Osteoblast (primary cell): ENCODE measurements around the gene SERPINE3. TPM values are rescaled to one million over a fixed set of nuclear protein-coding genes. Genes with fewer than 3 reads are reported as not detected.

Experiments
- DNase-seq: peaks from one replicate; pipeline ENCODE4 v3.0.0; 2011; ENCODE audit warnings: low spot score, mixed read lengths; ENCODE audit not compliant: insufficient read length; ENCODE audit errors: missing footprints
- H2AFZ ChIP-seq: 2 replicates; pipeline ENCODE4 v1.6.0; 2011; ENCODE audit warnings: mild to moderate bottlenecking, low read length
- H3K27ac ChIP-seq: 2 replicates; pipeline ENCODE4 v1.5.1; 2011; ENCODE audit warnings: mild to moderate bottlenecking, low read depth, low read length, moderate library complexity
- H3K27me3 ChIP-seq: 2 replicates; pipeline ENCODE4 v1.6.0; 2012; ENCODE audit warnings: mild to moderate bottlenecking, control low read depth, inconsistent platforms, low read length, moderate library complexity; ENCODE audit not compliant: insufficient read depth
- H3K36me3 ChIP-seq: 2 replicates; pipeline ENCODE4 v1.5.1; 2011; ENCODE audit warnings: mild to moderate bottlenecking, low read length, control low read depth, moderate library complexity; ENCODE audit not compliant: insufficient read depth
- H3K4me1 ChIP-seq: 2 replicates; pipeline ENCODE4 v1.5.1; 2011; ENCODE audit warnings: mild to moderate bottlenecking, low read length, control low read depth, moderate library complexity; ENCODE audit not compliant: insufficient read depth
- H3K4me2 ChIP-seq: 2 replicates; pipeline ENCODE4 v1.6.0; 2011; ENCODE audit warnings: mild to moderate bottlenecking, low read length; ENCODE audit not compliant: insufficient read depth
- H3K4me3 ChIP-seq: fragments of 200-600 bp; sonication (generic); 3 replicates; pipeline ENCODE4 v1.5.1; 2012; ENCODE audit warnings: mild to moderate bottlenecking, low read length, inconsistent platforms; ENCODE audit not compliant: insufficient read depth
- H3K79me2 ChIP-seq: 2 replicates; pipeline ENCODE4 v1.6.0; 2012; ENCODE audit warnings: mild to moderate bottlenecking, low read length, control low read depth, inconsistent platforms; ENCODE audit not compliant: insufficient read depth
- H3K9me3 ChIP-seq: 2 replicates; pipeline ENCODE4 v1.5.1; 2011; ENCODE audit warnings: low read depth, low read length, control low read depth
- H4K20me1 ChIP-seq: 2 replicates; pipeline ENCODE4 v1.6.0; 2012; ENCODE audit warnings: mild to moderate bottlenecking, low read length, control low read depth; ENCODE audit not compliant: insufficient read depth
- small RNA-seq: library from RNA; depleted of rRNA; stranded (forward); fragments of <200 nt; gene quantifications from one replicate; pipeline ENCODE3, GENCODE V24; 2012
- total RNA-seq: library from RNA; depleted of rRNA; stranded (reverse); fragments of >200 nt; gene quantifications from 2 replicates; pipeline ENCODE4 v1.2.3, GENCODE V29; 2012
- TF ChIP-seq, protein P1 (sequence below): IDR thresholded peaks from 2 replicates; pipeline ENCODE4 v1.5.1; 2011; ENCODE audit warnings: mild to moderate bottlenecking, low read depth, low read length, moderate library complexity; ENCODE audit errors: extremely low read depth

SERPINE3 gene
- total RNA-seq, 1 donor, result not detected

DNA sequence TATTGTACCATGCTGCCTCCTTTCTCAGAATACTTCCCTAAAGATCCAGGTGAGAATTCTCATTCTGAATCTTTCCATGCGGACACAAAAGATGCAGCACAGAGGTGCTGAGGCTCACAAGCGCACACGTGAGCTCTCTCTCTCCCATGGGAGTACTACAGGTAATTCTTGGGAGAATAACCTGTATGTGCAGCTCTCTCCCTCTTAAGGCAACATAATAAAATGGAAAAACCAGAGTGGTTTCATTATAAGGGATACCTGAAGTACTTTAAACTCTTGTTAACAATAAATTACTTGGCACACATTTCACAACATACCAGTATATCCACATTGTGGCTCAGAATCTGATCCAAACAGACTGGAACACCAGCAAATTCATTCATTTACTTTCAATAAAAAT is 72.9 kb downstream of the SERPINE3 start:
- H3K9me3 ChIP-seq, result no peaks in the 10 kb centered on the region
- H2AFZ ChIP-seq, result no peak overlapping the region
- no peaks in the 10 kb centered on the region for H3K4me1 ChIP-seq
- no peaks in the 10 kb centered on the region for H3K27me3 ChIP-seq
- no peak for DNase-seq
- peaks cover 90% of the 10 kb centered on the region for H3K79me2 ChIP-seq
- peaks cover 23% of the 10 kb centered on the region for H4K20me1 ChIP-seq
- H3K4me2 ChIP-seq, result no peak overlapping the region
- H3K27ac ChIP-seq, result no peak overlapping the region
- H3K4me3 ChIP-seq, result no peak overlapping the region
- peaks cover 19% of the 10 kb centered on the region for H3K36me3 ChIP-seq
- TF ChIP-seq, protein P1, sequence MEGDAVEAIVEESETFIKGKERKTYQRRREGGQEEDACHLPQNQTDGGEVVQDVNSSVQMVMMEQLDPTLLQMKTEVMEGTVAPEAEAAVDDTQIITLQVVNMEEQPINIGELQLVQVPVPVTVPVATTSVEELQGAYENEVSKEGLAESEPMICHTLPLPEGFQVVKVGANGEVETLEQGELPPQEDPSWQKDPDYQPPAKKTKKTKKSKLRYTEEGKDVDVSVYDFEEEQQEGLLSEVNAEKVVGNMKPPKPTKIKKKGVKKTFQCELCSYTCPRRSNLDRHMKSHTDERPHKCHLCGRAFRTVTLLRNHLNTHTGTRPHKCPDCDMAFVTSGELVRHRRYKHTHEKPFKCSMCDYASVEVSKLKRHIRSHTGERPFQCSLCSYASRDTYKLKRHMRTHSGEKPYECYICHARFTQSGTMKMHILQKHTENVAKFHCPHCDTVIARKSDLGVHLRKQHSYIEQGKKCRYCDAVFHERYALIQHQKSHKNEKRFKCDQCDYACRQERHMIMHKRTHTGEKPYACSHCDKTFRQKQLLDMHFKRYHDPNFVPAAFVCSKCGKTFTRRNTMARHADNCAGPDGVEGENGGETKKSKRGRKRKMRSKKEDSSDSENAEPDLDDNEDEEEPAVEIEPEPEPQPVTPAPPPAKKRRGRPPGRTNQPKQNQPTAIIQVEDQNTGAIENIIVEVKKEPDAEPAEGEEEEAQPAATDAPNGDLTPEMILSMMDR, result no peak

Small RNA genes within 50 kb of the gene (small RNA-seq; reads per million reads assigned to genes)
- not detected for gene MIR5693

Other genes with a start within 250 kb of the SERPINE3 start
- not detected in 2 replicates for gene C13orf42, start 228.4 kb upstream of the SERPINE3 start, total RNA-seq
- gene FAM124A, start 117.3 kb upstream of the SERPINE3 start, total RNA-seq, result 1.1 and 1.2 TPM in 2 replicates
- gene INTS6, start 113.3 kb downstream of the SERPINE3 start, total RNA-seq, result 40.5 and 47.4 TPM in 2 replicates
- 11.2 and 11.9 TPM in 2 replicates for gene WDFY2, start 244.8 kb downstream of the SERPINE3 start, total RNA-seq